Middle frontal gyrus (tissue), 1 donor: ENCODE data around the gene TBC1D30.

Source experiments
- DNase-seq: peaks from one replicate; pipeline ENCODE4 v3.0.0-alpha.2; 2015; ENCODE audit warnings: low spot score; ENCODE audit errors: extremely low spot score

The TBC1D30 gene

GRCh38 chr12:64911081-64911480 lies 86.6 kb downstream of the TBC1D30 start:
- no peak for DNase-seq

GRCh38 chr12:64911912-64912311 lies 87.5 kb downstream of the TBC1D30 start:
- no peak for DNase-seq

GRCh38 chr12:64912516-64913255 lies 88.2 kb downstream of the TBC1D30 start:
- no peak for DNase-seq

- DNase-seq = no peak
These were observed 90.8 kb downstream of the TBC1D30 start for GRCh38 chr12:64915242-64915641.

- no peak for DNase-seq
These were observed 92.2 kb downstream of the TBC1D30 start for GRCh38 chr12:64916411-64917261.

- no peak for DNase-seq
These were observed 93.9 kb downstream of the TBC1D30 start for GRCh38 chr12:64918344-64918743.

GRCh38 chr12:64918801-64919200 lies 94.4 kb downstream of the TBC1D30 start:
- DNase-seq = no peak

- DNase-seq = no peak
These were observed 98.4 kb downstream of the TBC1D30 start for GRCh38 chr12:64922853-64923252.

GRCh38 chr12:64923536-64923935 lies 99.1 kb downstream of the TBC1D30 start:
- no peak for DNase-seq
